T-cell (primary cell): ENCODE results near the gene LAPTM5. TPM values are rescaled to one million over a fixed set of nuclear protein-coding genes. Genes with fewer than 3 reads are reported as not detected.

Experiments used
- ATAC-seq, 4 experiments: fragments of 200-7000 bp in 3 of 4; fragments of 150-1000 bp in 1 of 4; cut with Tn5 transposase; replicated peaks in 1 of 4; 1 replicate in 3 of 4; 2 replicates in 1 of 4; pipeline ENCODE4 v1.10.0; 2021; ENCODE audit warnings: moderate library complexity in 3 of 4, mild to moderate bottlenecking in 2 of 4, moderate number of reproducible peaks in 1 of 4
- CTCF ChIA-PET, 2 donors: fragments of 300-600 bp; sonication (Branson Sonifier 250); formaldehyde crosslinking; loops; one replicate each; lab custom pipeline; 2022; ENCODE audit warnings: antibody characterized with exemption in 2 of 2; lab: Charles Lee
- POLR2A ChIA-PET, 2 donors: fragments of 300-600 bp; sonication (Branson Sonifier 250); formaldehyde crosslinking; loops; one replicate each; lab custom pipeline; 2022; ENCODE audit warnings: antibody characterized with exemption in 2 of 2; lab: Charles Lee
- DNase-seq, 35 experiments: peaks; one replicate each; pipeline versions ENCODE4 v3.0.0 to v3.0.0-alpha.2; 2013 to 2023
- H3K27ac ChIP-seq: one replicate; pipeline ENCODE4 v1.5.1; 2013; ENCODE audit warnings: low read length
- H3K27me3 ChIP-seq, 2 experiments: replicated peaks in 1 of 2; 1 replicate in 1 of 2; 2 replicates in 1 of 2; pipeline versions ENCODE4 v1.6.1 to v1.7.0; 2013; ENCODE audit warnings: low read length in 1 of 2, mixed read lengths in 1 of 2; ENCODE audit not compliant: control insufficient read depth in 2 of 2, insufficient read depth in 2 of 2; ENCODE audit errors: extremely low read depth in 1 of 2
- H3K36me3 ChIP-seq, 2 donors: 1 replicate in 1 of 2; 2 replicates in 1 of 2; pipeline versions ENCODE4 v1.6.1 to v1.7.0; 2013; ENCODE audit warnings: low read length in 1 of 2; ENCODE audit not compliant: control insufficient read depth in 2 of 2, insufficient read depth in 1 of 2; ENCODE audit errors: extremely low read depth in 1 of 2
- H3K4me1 ChIP-seq, 2 experiments: 1 replicate in 1 of 2; 2 replicates in 1 of 2; pipeline versions ENCODE4 v1.6.1 to v1.7.0; 2013; ENCODE audit warnings: low read length in 2 of 2, mixed read lengths in 1 of 2; ENCODE audit not compliant: insufficient read depth in 2 of 2, control insufficient read depth in 1 of 2; ENCODE audit errors: extremely low read depth in 1 of 2
- H3K4me3 ChIP-seq, 2 donors: 1 replicate in 1 of 2; 2 replicates in 1 of 2; pipeline versions ENCODE4 v1.5.1 to v1.7.0; 2013; ENCODE audit warnings: mild to moderate bottlenecking in 2 of 2, low read length in 1 of 2, moderate library complexity in 1 of 2; ENCODE audit not compliant: control insufficient read depth in 1 of 2; ENCODE audit errors: extremely low read depth in 1 of 2
- H3K9me3 ChIP-seq: 2 replicates; pipeline ENCODE4 v1.7.0; 2013
- H3K27ac Mint-ChIP-seq, 2 donors: one replicate each; pipeline ENCODE4 v1.8.0; 2020 to 2021; ENCODE audit warnings: mild to moderate bottlenecking in 2 of 2, mixed read lengths in 2 of 2
- H3K27me3 Mint-ChIP-seq, 2 donors: one replicate each; pipeline ENCODE4 v1.8.0; 2021 to 2022; ENCODE audit warnings: mixed read lengths in 2 of 2
- H3K36me3 Mint-ChIP-seq: one replicate; pipeline ENCODE4 v1.8.0; 2021; ENCODE audit warnings: mixed read lengths
- H3K4me1 Mint-ChIP-seq, 3 donors: one replicate each; pipeline ENCODE4 v1.8.0; 2020 to 2022; ENCODE audit warnings: mixed read lengths in 3 of 3, mild to moderate bottlenecking in 1 of 3
- H3K4me3 Mint-ChIP-seq, 3 donors: one replicate each; pipeline ENCODE4 v1.8.0; 2020 to 2022; ENCODE audit warnings: mild to moderate bottlenecking in 3 of 3, mixed read lengths in 3 of 3, moderate library complexity in 3 of 3
- H3K9me3 Mint-ChIP-seq, 3 donors: one replicate each; pipeline ENCODE4 v1.8.0; 2020 to 2022; ENCODE audit warnings: mixed read lengths in 3 of 3
- WGBS: methylation state at CpG from one replicate; pipeline ENCODE4 v1.1.5; 2013; ENCODE audit warnings: missing lambda C conversion rate; ENCODE audit not compliant: insufficient coverage; 5-methylcytosine and 5-hydroxymethylcytosine counted together
- total RNA-seq, 35 experiments: library from RNA in 6 of 35; stranded (reverse) in 6 of 35; fragments of 120-200 nt in 1 of 35; gene quantifications; one replicate each; pipeline versions ENCODE4 v1.2.1 to v1.2.4 and lab custom pipeline; 2013 to 2026

Gene LAPTM5
- total RNA-seq, 5 donors from 2014 or later (not counting 1 experiment from before 2014, with no cell fraction given): 529 to 586 (median 559) TPM

- H3K4me3 Mint-ChIP-seq: no peak overlapping the region
- ChIA-PET POLR2A (no interaction called here), CTCF (interaction anchor here in 1 of 2 donors (0.5 kb wide), 1 partner anchor 102 kb away, joined by 5 read pairs; no protein-coding TSS in a partner anchor)
- peaks cover 0 to 14% (median 3%) of the 10 kb centered on the region in 3 donors for H3K4me1 Mint-ChIP-seq
- peaks cover 0 to 32% of the 10 kb centered on the region in 2 experiments for H3K27me3 ChIP-seq
- H3K27ac ChIP-seq: no peak overlapping the region
- H3K4me3 ChIP-seq: no peak overlapping the region
- no peaks in the 10 kb centered on the region for H3K36me3 ChIP-seq
- ATAC-seq: no peak
- no peak overlapping the region for H3K27ac Mint-ChIP-seq
- 90% methylated on average over 2 of the region's 3 CpGs for WGBS
- H3K27me3 Mint-ChIP-seq: peaks cover 0 to 15% of the 10 kb centered on the region in 2 donors
- no peaks in the 10 kb centered on the region for H3K36me3 Mint-ChIP-seq
- H3K9me3 Mint-ChIP-seq: no peaks in the 10 kb centered on the region
- H3K4me1 ChIP-seq: no peaks in the 10 kb centered on the region
- DNase-seq: no peak
- no peaks in the 10 kb centered on the region for H3K9me3 ChIP-seq
Measured at GRCh38 chr1:30693366-30693765, 64.2 kb downstream of the LAPTM5 start.

GRCh38 chr1:30692948-30693301 lies 64.6 kb downstream of the LAPTM5 start:
- Mint-ChIP-seq H3K4me1 (peaks cover 0 to 14% (median 3%) of the 10 kb centered on the region in 3 donors), H3K9me3 (no peaks in the 10 kb centered on the region), H3K27ac (no peak overlapping the region), H3K27me3 (peaks cover 0 to 15% of the 10 kb centered on the region in 2 donors), H3K36me3 (no peaks in the 10 kb centered on the region), H3K4me3 (no peak overlapping the region)
- H3K27me3 ChIP-seq: peaks cover 0 to 27% of the 10 kb centered on the region in 2 experiments
- WGBS: 77% methylated on average over 6 of the region's 7 CpGs
- H3K4me3 ChIP-seq: no peak overlapping the region
- H3K4me1 ChIP-seq: no peaks in the 10 kb centered on the region
- no peaks in the 10 kb centered on the region for H3K36me3 ChIP-seq
- POLR2A ChIA-PET: no interaction called here
- ATAC-seq (no peak), DNase-seq (no peak)
- H3K27ac ChIP-seq: no peak overlapping the region
- no peaks in the 10 kb centered on the region for H3K9me3 ChIP-seq
- CTCF ChIA-PET: interaction anchor here in 1 of 2 donors (0.5 kb wide), 1 partner anchor 103 kb away, joined by 5 read pairs; no protein-coding TSS in a partner anchor

- no peak for ATAC-seq
- Histone ChIP-seq H3K4me1 (no peaks in the 10 kb centered on the region), H3K9me3 (no peaks in the 10 kb centered on the region), H3K4me3 (no peak overlapping the region), H3K27me3 (peaks cover 0 to 25% of the 10 kb centered on the region in 2 experiments), H3K36me3 (no peaks in the 10 kb centered on the region), H3K27ac (no peak overlapping the region)
- no peaks in the 10 kb centered on the region for H3K9me3 Mint-ChIP-seq
- H3K4me3 Mint-ChIP-seq: no peak overlapping the region
- H3K27me3 Mint-ChIP-seq: peaks cover 0 to 18% of the 10 kb centered on the region in 2 donors
- ChIA-PET CTCF (interaction anchor here in 1 of 2 donors (0.5 kb wide), 1 partner anchor 103 kb away, joined by 5 read pairs; no protein-coding TSS in a partner anchor), POLR2A (no interaction called here)
- DNase-seq: no peak
- no peaks in the 10 kb centered on the region for H3K36me3 Mint-ChIP-seq
- 70% methylated on average over 7 of the region's 7 CpGs for WGBS
- peaks cover 0 to 14% (median 3%) of the 10 kb centered on the region in 3 donors for H3K4me1 Mint-ChIP-seq
- no peak overlapping the region for H3K27ac Mint-ChIP-seq
Measured at GRCh38 chr1:30692201-30692947, 65.2 kb downstream of the LAPTM5 start.

GRCh38 chr1:30691480-30691879 lies 66.1 kb downstream of the LAPTM5 start:
- WGBS: no CpG with 5 or more reads among the region's 5 CpGs
- no peak for DNase-seq
- H3K4me1 ChIP-seq: no peaks in the 10 kb centered on the region
- H3K4me3 ChIP-seq: no peak overlapping the region
- Mint-ChIP-seq H3K4me1 (peaks cover 0 to 14% (median 3%) of the 10 kb centered on the region in 3 donors), H3K27ac (no peak overlapping the region), H3K9me3 (no peaks in the 10 kb centered on the region), H3K36me3 (no peaks in the 10 kb centered on the region), H3K4me3 (no peak overlapping the region), H3K27me3 (peaks cover 0 to 25% of the 10 kb centered on the region in 2 donors)
- H3K27ac ChIP-seq: no peak overlapping the region
- no peaks in the 10 kb centered on the region for H3K9me3 ChIP-seq
- H3K36me3 ChIP-seq: no peaks in the 10 kb centered on the region
- ChIA-PET POLR2A (no interaction called here), CTCF (no interaction called here)
- H3K27me3 ChIP-seq: peaks cover 0 to 31% of the 10 kb centered on the region in 2 experiments
- ATAC-seq: no peak

GRCh38 chr1:30689901-30690645 lies 67.5 kb downstream of the LAPTM5 start:
- H3K4me1 Mint-ChIP-seq: peaks cover under 1 to 18% (median 3%) of the 10 kb centered on the region in 3 donors
- peaks cover 0 to 26% of the 10 kb centered on the region in 2 donors for H3K27me3 Mint-ChIP-seq
- Histone ChIP-seq H3K9me3 (no peaks in the 10 kb centered on the region), H3K27me3 (peaks cover 0 to 46% of the 10 kb centered on the region in 2 experiments), H3K36me3 (no peaks in the 10 kb centered on the region), H3K27ac (no peak overlapping the region), H3K4me1 (peaks cover 0 to 7% of the 10 kb centered on the region in 2 experiments), H3K4me3 (no peak overlapping the region)
- no peak overlapping the region for H3K4me3 Mint-ChIP-seq
- no peaks in the 10 kb centered on the region for H3K36me3 Mint-ChIP-seq
- no peaks in the 10 kb centered on the region for H3K9me3 Mint-ChIP-seq
- H3K27ac Mint-ChIP-seq: no peak overlapping the region
- ChIA-PET CTCF (no interaction called here), POLR2A (no interaction called here)
- WGBS: no CpG with 5 or more reads among the region's 7 CpGs
- no peak for DNase-seq
- no peak for ATAC-seq

GRCh38 chr1:30688920-30689794 lies 68.4 kb downstream of the LAPTM5 start:
- no peaks in the 10 kb centered on the region for H3K9me3 Mint-ChIP-seq
- no peak overlapping the region for H3K27ac Mint-ChIP-seq
- H3K4me3 Mint-ChIP-seq: no peak overlapping the region
- H3K36me3 Mint-ChIP-seq: no peaks in the 10 kb centered on the region
- Histone ChIP-seq H3K9me3 (no peaks in the 10 kb centered on the region), H3K27ac (no peak overlapping the region), H3K36me3 (no peaks in the 10 kb centered on the region), H3K4me3 (no peak overlapping the region), H3K4me1 (peaks cover 0 to 17% of the 10 kb centered on the region in 2 experiments), H3K27me3 (peaks cover 7 to 55% of the 10 kb centered on the region in 2 experiments)
- ChIA-PET POLR2A (no interaction called here), CTCF (no interaction called here)
- DNase-seq (no peak), ATAC-seq (no peak)
- H3K27me3 Mint-ChIP-seq: peaks cover 5 to 35% of the 10 kb centered on the region in 2 donors
- peaks cover 9 to 27% (median 10%) of the 10 kb centered on the region in 3 donors for H3K4me1 Mint-ChIP-seq
- 73% methylated on average over 9 of the region's 11 CpGs for WGBS
